Psoas muscle (tissue), 8 donors: ENCODE data around the gene SMCO1. TPM values are rescaled to one million over a fixed set of nuclear protein-coding genes. Genes with fewer than 3 reads are reported as not detected.
"Not testable (repeated sequence)": the region's sequence is repeated elsewhere in the genome, so short reads cannot be mapped to it uniquely, and the experiment has no call there.

Experiments used
- ATAC-seq, 4 donors: fragments of 200-7000 bp; cut with Tn5 transposase; one replicate each; pipeline ENCODE4 v1.9.1; 2020; ENCODE audit warnings: moderate library complexity in 3 of 4, mild to moderate bottlenecking in 2 of 4
- DNase-seq, 2 donors: peaks; one replicate each; pipeline ENCODE4 v3.0.0-alpha.2; 2020
- H3K27ac ChIP-seq: fragments of 200-600 bp; one replicate; pipeline ENCODE4 v1.8.0; 2022
- H3K27me3 ChIP-seq, 3 donors: fragments of 200-600 bp in 1 of 3; one replicate each; pipeline versions ENCODE4 v1.6.1 to v1.8.0; 2013 to 2022; ENCODE audit warnings: low read length in 2 of 3, mild to moderate bottlenecking in 2 of 3, moderate library complexity in 1 of 3; ENCODE audit not compliant: insufficient read depth in 3 of 3
- H3K36me3 ChIP-seq, 2 donors: fragments of 200-600 bp in 1 of 2; one replicate each; pipeline versions ENCODE4 v1.6.1 to v1.8.0; 2013 to 2022; ENCODE audit warnings: low read depth in 1 of 2, mild to moderate bottlenecking in 1 of 2, moderate library complexity in 1 of 2; ENCODE audit not compliant: insufficient read depth in 1 of 2
- H3K4me1 ChIP-seq: fragments of 200-600 bp; one replicate; pipeline ENCODE4 v1.8.0; 2022
- H3K4me3 ChIP-seq: fragments of 200-600 bp; one replicate; pipeline ENCODE4 v1.8.0; 2022; ENCODE audit warnings: mild to moderate bottlenecking
- H3K9me3 ChIP-seq: fragments of 200-600 bp; one replicate; pipeline ENCODE4 v1.8.0; 2022
- WGBS, 3 donors: extraction: QIAGEN DNeasy Blood & Tissue Kit; methylation state at CpG; one replicate each; pipeline versions ENCODE4 v1.1.6 to v1.1.7; 2013; 5-methylcytosine and 5-hydroxymethylcytosine counted together
- intact Hi-C, 2 donors: fragments of 100-400 bp; cut with DNase I; formaldehyde crosslinking; loops; one replicate each; pipeline versions ENCODE4 v1.11.0 to v1.14.2; 2022
- polyA plus RNA-seq, 3 donors: library from polyadenylated mRNA; stranded (reverse); fragments of 200-250 nt; gene quantifications; one replicate each; pipeline ENCODE4 v1.2.3, GENCODE V29; 2013
- total RNA-seq, 4 donors: library from RNA; stranded (reverse); fragmentation: NEBNext Ultra II Directional in 2 of 4; extraction: Animal tissue kit (Norgen Biotek cat#: 25700) in 2 of 4; gene quantifications; one replicate each; pipeline versions ENCODE4 v1.2.1 to v1.2.4, GENCODE V29; 2021 to 2023
- TF ChIP-seq, protein P1 (sequence below): fragments of 200-600 bp; IDR thresholded peaks from one replicate; pipeline ENCODE4 v1.8.0; 2022; ENCODE audit warnings: antibody characterized with exemption
- donor health status: healthy with polysubstance abuse.
- donor health status: DM: no; HTN: no; CAD: no; lungs with moderate emphysema.
- donor health status: Bipolar disorder and iron deficiency.
- donor health status: healthy.
- donor health status: DM: yes; HTN: yes; CAD: no.
- donor health status: DM: no; HTN: no; CAD: no.
- donor health status: DM: no; HTN: no; CAD: no.
- donor health status: DM: yes; HTN: yes; CAD: no.

The SMCO1 gene
- total and polyA plus RNA-seq, 7 donors: 1.2 to 16.9 (median 7.3) TPM

DNA sequence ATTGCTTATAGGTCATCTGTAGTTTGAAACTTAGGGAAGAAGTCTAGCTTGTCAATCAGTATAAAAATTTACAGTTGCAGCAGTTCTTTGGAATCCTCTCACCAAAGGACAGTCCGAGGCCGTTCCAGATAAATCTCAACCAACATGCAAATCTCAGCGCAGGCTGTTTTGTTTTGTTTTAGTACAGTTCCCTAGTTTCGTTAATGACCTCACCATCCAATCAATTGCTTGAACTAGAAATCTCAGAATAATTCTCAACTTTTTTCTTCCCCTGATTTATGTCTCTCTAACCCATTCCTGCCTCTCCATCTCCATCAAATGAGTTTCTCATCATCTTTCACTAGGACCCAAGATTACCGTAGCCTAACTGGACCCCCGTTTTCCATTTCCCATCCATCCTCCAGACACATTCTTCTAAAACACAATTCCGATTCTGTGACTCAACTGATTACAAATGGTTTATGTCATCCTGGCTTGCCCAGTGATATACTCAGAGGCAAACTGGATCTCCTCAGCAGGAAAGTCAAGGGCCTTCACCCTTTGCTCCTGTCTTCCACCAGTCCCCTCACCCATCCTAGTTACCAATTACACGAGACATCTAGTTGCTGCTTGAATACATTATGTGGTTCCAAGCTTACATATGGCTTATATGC, 1.3 kb downstream of the SMCO1 start:
- ATAC-seq (peak in 3 of 4 donors; percentile 42 to 57 (median 43)), DNase-seq (no peak)
- Histone ChIP-seq H3K36me3 (no peaks in the 10 kb centered on the region), H3K4me1 (peaks cover 13% of the 10 kb centered on the region), H3K27me3 (no peaks in the 10 kb centered on the region), H3K27ac (peak overlapping the region; percentile 61), H3K4me3 (no peak overlapping the region), H3K9me3 (no peaks in the 10 kb centered on the region)
- WGBS, 3 donors: 50 to 68% (median 54%) methylated on average over 8 of the region's 8 CpGs
- TF ChIP-seq, protein P1, sequence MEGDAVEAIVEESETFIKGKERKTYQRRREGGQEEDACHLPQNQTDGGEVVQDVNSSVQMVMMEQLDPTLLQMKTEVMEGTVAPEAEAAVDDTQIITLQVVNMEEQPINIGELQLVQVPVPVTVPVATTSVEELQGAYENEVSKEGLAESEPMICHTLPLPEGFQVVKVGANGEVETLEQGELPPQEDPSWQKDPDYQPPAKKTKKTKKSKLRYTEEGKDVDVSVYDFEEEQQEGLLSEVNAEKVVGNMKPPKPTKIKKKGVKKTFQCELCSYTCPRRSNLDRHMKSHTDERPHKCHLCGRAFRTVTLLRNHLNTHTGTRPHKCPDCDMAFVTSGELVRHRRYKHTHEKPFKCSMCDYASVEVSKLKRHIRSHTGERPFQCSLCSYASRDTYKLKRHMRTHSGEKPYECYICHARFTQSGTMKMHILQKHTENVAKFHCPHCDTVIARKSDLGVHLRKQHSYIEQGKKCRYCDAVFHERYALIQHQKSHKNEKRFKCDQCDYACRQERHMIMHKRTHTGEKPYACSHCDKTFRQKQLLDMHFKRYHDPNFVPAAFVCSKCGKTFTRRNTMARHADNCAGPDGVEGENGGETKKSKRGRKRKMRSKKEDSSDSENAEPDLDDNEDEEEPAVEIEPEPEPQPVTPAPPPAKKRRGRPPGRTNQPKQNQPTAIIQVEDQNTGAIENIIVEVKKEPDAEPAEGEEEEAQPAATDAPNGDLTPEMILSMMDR: no peak
- intact Hi-C loops: loop anchor here in 1 of 2 donors (10.0 kb wide), 1 partner anchor 259 kb away; no protein-coding TSS in a partner anchor

- 79 to 92% (median 87%) methylated on average over 13 to 15 of the region's 15 CpGs for WGBS, 3 donors
- H3K9me3 ChIP-seq, ATAC-seq, H3K4me3 ChIP-seq, H3K27me3 ChIP-seq, H3K27ac ChIP-seq, DNase-seq: not testable (repeated sequence)
- peaks cover 0 to 11% of the 10 kb centered on the region in 2 donors for H3K36me3 ChIP-seq
- intact Hi-C loops: loop anchor here in 1 of 2 donors (10.0 kb wide), 1 partner anchor 257 kb away; no protein-coding TSS in a partner anchor
- peaks cover 13% of the 10 kb centered on the region for H3K4me1 ChIP-seq
These were observed 3.3 kb downstream of the SMCO1 start for GRCh38 chr3:196511646-196512425.

DNA sequence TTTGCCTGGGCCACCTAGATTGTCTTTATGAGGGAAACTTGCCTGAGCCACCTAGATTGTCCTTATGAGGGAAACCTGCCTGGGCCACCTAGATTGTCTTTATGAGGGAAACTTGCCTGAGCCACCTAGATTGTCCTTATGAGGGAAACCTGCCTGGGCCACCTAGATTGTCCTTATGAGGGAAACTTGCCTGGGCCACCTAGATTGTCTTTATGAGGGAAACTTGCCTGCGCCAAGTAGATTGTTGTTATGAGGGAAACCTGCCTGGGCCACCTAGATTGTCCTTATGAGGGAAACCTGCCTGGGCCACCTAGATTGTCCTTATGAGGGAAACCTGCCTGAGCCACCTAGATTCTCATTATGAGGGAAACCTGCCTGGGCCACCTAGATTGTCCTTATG, 4.0 kb downstream of the SMCO1 start:
- H3K4me1 ChIP-seq: peaks cover 13% of the 10 kb centered on the region
- intact Hi-C loops: loop anchor here in 1 of 2 donors (10.0 kb wide), 1 partner anchor 256 kb away; no protein-coding TSS in a partner anchor
- H3K9me3 ChIP-seq: peaks cover 11% of the 10 kb centered on the region
- H3K27me3 ChIP-seq, H3K4me3 ChIP-seq, DNase-seq, H3K27ac ChIP-seq, ATAC-seq: not testable (repeated sequence)
- H3K36me3 ChIP-seq: peaks cover 0 to 11% of the 10 kb centered on the region in 2 donors
- 99 to 100% (median 100%) methylated on average over 1 of the region's 1 CpG for WGBS, 3 donors

DNA sequence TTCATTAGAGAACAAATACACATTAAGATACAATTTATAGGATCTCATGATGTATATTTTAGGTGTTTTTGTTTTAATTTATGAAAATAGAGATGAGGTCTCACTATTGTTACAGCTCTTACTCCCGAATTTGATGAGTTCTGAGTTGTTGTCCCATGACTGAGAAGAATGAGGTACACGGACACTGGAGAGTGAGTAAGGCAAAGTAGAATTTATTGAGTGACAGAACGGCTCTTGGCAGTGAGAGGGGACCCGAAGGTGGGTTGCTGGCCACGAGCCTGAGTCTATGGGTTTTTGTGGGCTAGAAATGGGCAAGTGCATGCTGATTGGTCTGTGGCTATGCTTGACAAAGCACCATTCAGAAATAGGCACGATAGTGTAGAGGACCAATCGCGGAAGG, 8.5 kb downstream of the SMCO1 start:
- intact Hi-C loops: loop anchor here in 1 of 2 donors (5.0 kb wide), 2 partner anchors 61 to 139 kb away; partner anchors contain the start of genes FBXO45 and WDR53
- DNase-seq (no peak), ATAC-seq (no peak)
- peaks cover 11% of the 10 kb centered on the region for H3K9me3 ChIP-seq
- no peaks in the 10 kb centered on the region for H3K4me1 ChIP-seq
- WGBS, 3 donors: 83 to 87% (median 85%) methylated on average over 8 of the region's 8 CpGs
- peaks cover 0 to 11% of the 10 kb centered on the region in 2 donors for H3K36me3 ChIP-seq
- no peak overlapping the region for H3K4me3 ChIP-seq
- TF ChIP-seq, protein P1: no peak
- H3K27ac ChIP-seq: no peak overlapping the region
- no peaks in the 10 kb centered on the region for H3K27me3 ChIP-seq

- ATAC-seq (no peak), DNase-seq (no peak)
- H3K9me3 ChIP-seq: peaks cover 11% of the 10 kb centered on the region
- no peak overlapping the region for H3K4me3 ChIP-seq
- peaks cover 0 to 11% of the 10 kb centered on the region in 2 donors for H3K36me3 ChIP-seq
- peak overlapping the region; percentile 95 for H3K27ac ChIP-seq
- intact Hi-C loops: loop anchor here in 1 of 2 donors (5.0 kb wide), 1 partner anchor 47 kb away; no protein-coding TSS in a partner anchor
- no peaks in the 10 kb centered on the region for H3K27me3 ChIP-seq
- H3K4me1 ChIP-seq: peaks cover 11% of the 10 kb centered on the region
- WGBS, 3 donors: 90 to 97% (median 93%) methylated on average over 6 of the region's 6 CpGs
- TF ChIP-seq, protein P1: no peak
These were observed 10.6 kb downstream of the SMCO1 start for GRCh38 chr3:196504556-196504955.

DNA sequence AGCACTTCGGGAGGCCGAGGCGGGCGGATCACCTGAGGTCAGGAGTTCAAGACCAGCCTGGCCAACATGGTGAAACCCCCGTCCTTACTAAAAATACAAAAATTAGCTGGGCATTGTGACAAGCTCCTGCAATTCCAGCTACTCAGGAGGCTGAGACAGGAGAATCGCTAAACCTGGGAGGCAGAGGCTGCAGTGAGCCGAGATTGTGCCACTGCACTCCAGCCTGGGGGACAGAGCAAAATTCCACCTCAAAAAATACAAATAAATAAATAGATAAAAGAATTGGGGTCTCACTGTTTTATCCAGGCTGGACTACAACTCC, 11.1 kb downstream of the SMCO1 start:
- H3K27ac ChIP-seq: peak overlapping the region; percentile 95
- intact Hi-C loops: loop anchor here in 1 of 2 donors (5.0 kb wide), 1 partner anchor 47 kb away; no protein-coding TSS in a partner anchor

More for the DNA sequence above, 11.1 kb downstream of the SMCO1 start:
- Histone ChIP-seq H3K4me3 (peak overlapping the region; percentile 98), H3K36me3 (peaks cover 0 to 11% of the 10 kb centered on the region in 2 donors), H3K4me1 (peaks cover 16% of the 10 kb centered on the region), H3K9me3 (peaks cover 11% of the 10 kb centered on the region)
- H3K27me3 ChIP-seq, DNase-seq: not testable (repeated sequence)
- WGBS, 3 donors: 23 to 31% (median 28%) methylated on average over 7 of the region's 7 CpGs
- ATAC-seq: peak in 1 of 4 donors; percentile 18
